GM19452 (cell line): ENCODE results near the gene TMEM131L.
A peak's percentile ranks its signal among the peaks of the same experiment; 100 is the strongest.

Source experiments
- ATAC-seq: cut with Tn5 transposase; IDR thresholded peaks from one replicate; pipeline ENCODE4 v1.9.1; 2021; ENCODE audit not compliant: unreplicated experiment

Gene TMEM131L

DNA sequence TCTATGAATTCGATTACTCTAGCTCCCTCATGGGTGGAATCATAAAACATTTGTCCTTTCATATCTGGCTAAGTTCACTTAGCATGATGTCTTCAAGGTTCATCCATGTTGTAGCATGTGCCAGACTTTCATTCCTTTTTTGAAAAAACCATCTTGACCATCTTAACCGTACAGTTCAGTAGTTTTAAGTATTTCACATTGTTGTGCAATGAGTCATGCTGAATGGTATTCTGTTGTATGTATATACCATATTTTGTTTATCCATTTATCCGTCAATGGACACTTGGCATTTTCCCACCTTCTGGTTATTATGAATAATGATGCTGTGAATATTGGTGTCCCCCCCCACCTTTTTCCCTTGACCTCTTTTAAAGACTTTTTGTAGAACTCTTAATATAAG lies 145.5 kb downstream of the TMEM131L start:
- ATAC-seq, result no peak

DNA sequence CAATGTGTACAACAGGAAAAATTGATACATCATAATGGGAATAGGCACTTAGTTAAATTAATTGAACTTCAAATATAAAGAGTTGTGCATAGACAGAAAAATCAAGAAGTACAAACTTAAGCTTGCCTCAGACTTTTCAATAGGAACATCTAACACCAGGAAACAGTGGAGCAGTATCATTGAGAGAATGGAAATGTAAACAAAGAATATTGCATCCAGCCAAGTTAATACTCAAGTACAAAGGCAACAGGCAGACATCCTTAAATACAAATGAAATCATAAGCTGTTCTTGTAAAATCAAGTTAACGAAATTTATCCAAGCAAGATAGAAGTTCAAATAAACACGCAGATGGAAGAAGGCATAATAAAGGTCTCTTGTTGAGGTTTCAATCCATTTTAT lies 146.7 kb downstream of the TMEM131L start:
- no peak for ATAC-seq

DNA sequence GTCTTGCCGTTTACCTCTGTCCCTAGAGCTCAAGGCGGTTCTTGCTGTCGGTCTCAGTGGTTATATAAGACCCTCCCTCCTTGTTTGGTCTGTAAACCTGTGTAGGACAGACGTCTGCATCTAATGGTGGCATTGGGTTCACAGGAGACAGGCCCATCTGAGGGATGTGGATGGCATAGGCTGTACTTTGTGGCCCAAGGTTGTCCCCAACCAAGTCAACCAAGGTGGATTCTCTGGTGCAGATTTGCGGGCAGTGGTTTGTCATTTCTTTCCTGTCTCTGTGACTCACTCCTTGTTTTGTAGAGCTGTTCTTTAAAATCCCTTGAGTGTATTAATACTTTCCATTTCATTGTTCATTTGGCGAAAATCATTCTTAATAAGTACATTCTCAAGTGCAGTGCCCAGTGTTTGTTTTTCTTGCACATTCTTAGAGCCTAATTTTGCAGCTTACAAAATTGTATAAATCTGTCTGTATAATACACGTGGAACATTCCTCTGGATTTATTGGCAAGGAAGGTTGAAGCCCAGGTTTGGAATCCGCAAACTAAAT lies 149.9 kb downstream of the TMEM131L start:
- no peak for ATAC-seq

DNA sequence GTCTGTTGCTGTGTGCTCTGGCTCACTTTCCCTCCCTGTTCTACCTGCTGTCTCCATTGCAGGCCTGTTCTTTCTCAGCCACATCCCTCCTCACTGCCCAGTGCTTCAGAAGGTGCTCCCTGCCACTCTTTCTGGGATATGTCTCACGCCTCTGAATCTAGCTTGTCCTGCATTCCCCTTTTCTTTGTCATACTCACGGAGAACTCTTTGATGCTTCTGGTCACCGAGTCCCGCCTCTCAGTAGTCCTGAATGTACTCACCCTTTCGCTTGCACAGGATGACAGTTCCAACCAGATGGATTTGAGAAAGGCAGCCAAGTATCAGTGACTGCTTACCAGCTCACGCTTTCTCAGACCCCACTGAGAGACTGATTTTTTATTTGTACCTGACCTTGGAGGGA lies 152.7 kb downstream of the TMEM131L start:
- no peak for ATAC-seq

DNA sequence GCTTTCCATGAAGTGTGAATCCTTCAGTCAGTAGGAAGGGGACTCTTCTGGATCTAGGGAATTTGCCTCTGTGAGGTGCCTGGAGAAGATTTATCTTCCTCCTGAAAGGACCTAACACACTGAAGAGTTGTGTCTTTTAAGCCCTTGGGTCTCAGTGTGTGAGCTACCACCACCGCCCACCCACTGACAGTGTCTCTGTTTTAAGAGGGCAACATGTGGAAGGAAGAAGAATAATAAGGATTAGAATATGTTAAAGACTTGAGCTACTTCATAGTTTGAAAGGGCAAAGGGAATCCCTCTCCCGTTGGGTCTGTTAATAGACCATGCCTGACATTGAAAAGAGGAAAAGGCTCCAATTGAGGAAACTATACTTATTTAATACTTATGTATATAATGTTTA lies 153.7 kb downstream of the TMEM131L start:
- no peak for ATAC-seq

DNA sequence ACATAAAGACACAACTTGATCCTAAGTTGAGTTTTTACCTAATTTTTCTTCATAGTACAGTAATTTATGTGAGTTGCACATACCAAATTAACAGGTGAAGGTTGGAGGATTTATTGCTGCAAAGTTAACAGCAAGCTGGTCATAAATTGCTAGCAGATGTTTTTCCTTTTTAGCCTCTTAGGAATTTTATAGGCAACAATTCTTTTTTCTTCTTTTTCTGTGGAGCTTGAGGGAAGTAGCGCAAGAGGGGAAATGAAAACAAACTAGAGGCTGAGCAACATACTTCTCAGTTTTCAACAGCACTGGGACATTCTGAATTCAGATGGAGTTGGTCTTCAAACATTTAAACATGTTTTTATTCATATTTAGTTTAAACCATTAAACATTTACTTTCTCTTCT lies 154.2 kb downstream of the TMEM131L start:
- ATAC-seq, result no peak

DNA sequence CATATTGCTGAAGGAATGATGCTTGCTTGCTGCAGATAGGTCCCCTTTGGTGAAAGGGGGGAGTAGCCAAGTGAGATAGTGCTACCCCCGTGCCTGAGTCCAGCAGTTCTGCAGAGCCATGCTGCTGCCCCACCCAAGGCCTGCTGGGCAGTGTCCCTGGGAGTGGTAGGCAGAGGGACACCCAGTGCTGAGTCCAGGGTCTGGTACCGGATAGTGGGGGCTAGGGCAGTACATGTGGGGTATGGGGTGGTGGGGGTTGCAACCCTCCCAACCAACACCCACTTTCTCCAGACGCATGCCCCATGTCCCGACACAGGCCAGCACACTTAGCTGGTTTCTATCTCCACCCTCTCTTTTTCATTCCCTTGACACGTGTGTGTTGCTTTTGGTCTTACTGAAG lies 155.9 kb downstream of the TMEM131L start:
- ATAC-seq, result no peak

DNA sequence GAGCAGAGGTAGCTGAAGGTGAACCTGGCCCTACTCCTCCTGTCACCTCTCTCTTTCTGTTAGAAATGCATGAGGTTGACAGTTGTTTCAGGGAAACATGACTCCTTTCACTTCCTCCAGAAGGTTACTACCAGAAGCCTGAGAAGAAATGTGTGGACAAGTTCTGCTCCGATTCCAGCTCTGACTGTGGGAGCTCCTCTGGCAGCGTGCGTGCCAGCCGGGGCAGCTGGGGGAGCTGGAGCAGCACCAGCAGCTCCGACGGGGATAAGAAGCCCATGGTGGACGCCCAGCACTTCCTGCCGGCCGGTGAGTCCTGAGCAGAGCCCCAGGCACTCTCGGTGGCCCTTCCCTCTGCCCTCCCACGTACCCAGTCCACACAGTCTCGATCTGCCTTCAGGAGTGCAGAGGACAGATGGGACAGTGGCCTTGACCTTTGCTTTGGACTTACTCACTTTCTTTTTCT lies 156.6 kb downstream of the TMEM131L start:
- ATAC-seq, result no peak

DNA sequence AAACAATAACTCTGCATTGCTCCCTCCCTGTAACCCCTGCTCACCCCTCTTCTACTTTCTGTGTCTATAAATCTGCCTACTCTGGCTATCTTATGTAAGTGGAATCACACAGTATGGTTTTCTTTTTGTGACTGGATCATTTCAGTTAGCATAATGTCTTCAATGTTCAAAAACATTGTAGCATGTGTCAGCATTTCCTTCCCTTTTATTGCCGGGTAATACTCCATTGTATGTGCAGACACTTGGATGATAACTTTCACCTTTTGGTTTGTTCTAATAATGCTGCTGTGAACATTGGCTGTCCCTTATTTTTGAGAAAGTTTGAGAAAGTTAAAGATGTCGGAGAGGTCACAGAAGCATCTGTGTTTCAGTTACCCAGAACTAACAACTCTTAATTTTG lies 157.3 kb downstream of the TMEM131L start:
- no peak for ATAC-seq

DNA sequence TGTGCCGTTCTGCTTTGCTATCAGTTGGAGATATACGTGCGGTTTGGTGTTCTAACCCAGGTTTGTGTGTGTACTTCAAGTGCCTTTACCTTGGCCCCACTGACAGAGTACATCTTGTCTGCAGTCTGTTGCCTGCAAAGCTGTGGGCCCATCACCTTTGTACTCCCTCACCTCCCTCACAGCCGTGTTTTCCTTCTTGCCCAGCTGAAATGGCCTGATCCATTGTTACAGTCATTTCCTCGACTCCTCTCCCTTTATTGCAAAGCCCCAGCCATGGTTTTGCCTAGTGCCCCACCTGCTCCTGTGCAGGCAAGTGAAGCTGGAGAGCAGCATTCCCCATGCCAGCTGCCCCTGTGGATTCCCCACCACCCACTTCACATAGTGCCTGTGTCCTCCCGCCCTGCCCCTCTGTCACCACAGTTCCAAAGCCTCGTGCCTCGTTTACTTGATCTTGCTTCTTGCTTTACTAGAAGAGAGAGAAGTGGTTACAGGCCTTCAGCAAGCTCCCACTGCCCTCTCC lies 162.7 kb downstream of the TMEM131L start:
- ATAC-seq, result no peak

DNA sequence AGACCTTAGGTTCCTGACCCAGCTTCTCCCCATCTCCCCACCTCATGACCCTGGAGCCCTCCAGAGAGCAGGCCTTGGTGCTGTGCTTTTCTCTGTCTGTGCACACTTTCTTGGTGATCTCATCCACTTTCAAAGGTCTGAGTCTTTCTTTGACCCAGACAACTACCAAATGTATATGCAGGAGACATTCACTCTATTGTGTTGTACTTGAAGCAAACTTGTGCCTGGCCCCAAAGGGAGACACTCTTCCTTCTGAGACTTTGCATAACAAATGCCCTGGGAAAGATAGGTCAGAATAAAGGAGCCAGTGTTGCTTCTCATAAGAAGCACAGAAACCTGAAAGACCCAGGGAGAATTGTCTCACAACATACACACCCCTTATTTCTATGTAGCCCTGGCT lies 163.6 kb downstream of the TMEM131L start:
- no peak for ATAC-seq

DNA sequence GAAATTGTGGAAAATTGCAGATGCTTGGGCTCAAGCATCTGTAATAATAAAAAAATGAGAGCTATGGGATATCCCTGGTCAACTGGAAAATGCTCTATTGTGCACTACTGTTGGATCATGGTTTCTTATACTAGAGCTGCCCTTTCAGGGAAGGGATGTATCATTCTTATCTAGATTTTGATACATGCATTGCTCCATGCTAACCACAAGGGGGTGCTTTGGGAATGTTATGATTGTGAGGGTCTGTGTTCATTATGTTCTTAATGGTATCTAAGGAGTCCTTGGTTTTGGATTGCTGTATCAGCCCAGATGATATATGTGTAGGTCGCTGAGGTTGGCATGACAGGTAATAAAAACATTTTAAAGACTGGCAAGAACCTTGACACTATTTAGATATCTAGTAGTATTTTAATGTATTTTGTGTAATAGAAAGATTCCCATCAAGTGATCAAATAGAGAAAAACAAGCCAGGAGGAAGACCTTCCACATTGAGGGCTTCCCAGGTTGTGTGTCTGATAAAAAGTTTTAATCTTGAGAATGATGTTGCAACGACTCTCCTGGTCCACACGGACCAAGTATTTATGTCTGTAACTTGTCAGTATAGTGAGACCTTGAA lies 168.7 kb downstream of the TMEM131L start:
- no peak for ATAC-seq

DNA sequence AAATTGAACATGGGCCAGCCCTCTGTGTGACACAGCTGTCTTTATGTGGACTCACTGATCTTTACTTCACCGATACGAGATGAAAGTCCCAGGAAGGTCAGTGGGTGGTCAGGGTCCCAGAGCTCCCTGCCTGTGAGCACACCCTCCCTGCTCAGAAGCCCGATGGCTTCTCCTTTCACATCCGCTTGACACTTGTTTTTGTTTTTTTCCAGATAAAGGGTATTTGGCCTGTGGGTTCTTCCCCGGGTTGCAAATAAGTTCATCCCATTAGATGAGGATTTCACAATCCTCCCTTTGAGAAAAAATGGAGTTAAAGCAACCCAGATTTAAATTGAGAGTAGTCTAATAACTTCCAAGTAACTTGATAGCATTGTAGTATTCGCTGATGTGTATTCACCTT lies 169.7 kb downstream of the TMEM131L start:
- no peak for ATAC-seq

DNA sequence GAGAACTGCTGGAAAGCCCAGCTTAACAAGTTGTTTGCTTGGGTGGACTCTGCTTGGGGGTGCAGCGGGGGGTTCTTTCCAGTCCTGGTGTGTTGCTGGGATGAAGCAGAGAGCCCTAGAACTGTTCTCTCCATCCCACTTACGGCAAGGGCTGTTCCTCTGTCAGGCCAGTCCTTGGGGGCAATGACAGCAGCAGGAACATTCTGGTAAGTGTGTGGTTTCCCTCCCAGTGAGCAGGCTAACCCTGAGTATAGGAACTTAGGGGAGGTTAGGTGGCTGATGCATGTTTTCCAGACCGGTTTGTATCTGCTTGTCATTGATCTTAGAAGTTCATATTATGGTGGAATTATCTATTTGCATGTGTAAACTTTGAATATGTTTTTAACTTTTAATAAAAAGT lies 171.0 kb downstream of the TMEM131L start:
- no peak for ATAC-seq

DNA sequence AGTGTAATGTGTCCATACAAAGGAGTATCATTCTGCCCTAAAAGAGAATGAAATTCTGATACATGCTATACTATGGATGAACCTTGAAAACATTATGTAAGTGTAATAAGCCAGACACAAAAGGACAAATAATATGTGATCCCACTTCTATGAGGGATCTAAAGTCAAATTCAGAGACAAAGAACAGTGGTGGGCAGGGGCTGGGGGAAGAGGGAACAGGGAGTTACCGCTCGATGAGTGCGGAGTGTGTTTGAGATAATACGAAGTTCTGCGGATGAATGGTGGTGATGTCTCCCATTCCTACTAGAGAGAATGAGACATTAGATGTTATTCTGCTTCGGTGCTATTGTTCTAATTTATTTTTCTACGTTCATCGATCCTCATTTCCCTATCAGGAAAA lies 171.9 kb downstream of the TMEM131L start:
- no peak for ATAC-seq

DNA sequence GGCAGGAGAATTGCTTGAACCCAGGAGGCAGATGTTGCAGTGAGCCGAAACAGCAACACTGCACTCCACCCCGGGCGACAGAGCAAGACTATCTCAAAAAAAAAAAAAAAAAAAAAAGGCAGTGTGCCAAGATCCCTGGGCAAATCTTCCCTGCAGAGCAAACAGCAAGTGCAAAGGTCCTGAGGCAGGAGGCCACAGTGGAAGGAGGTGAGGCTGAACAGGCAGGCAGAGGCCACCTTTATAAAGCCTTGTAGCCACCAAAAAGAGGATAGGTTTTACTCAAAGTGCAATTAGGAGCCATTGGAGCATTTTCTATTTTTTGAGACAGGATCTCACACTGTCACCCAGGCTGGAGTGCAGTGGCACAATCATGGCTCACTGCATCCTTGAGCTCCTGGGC lies 172.8 kb downstream of the TMEM131L start:
- no peak for ATAC-seq

DNA sequence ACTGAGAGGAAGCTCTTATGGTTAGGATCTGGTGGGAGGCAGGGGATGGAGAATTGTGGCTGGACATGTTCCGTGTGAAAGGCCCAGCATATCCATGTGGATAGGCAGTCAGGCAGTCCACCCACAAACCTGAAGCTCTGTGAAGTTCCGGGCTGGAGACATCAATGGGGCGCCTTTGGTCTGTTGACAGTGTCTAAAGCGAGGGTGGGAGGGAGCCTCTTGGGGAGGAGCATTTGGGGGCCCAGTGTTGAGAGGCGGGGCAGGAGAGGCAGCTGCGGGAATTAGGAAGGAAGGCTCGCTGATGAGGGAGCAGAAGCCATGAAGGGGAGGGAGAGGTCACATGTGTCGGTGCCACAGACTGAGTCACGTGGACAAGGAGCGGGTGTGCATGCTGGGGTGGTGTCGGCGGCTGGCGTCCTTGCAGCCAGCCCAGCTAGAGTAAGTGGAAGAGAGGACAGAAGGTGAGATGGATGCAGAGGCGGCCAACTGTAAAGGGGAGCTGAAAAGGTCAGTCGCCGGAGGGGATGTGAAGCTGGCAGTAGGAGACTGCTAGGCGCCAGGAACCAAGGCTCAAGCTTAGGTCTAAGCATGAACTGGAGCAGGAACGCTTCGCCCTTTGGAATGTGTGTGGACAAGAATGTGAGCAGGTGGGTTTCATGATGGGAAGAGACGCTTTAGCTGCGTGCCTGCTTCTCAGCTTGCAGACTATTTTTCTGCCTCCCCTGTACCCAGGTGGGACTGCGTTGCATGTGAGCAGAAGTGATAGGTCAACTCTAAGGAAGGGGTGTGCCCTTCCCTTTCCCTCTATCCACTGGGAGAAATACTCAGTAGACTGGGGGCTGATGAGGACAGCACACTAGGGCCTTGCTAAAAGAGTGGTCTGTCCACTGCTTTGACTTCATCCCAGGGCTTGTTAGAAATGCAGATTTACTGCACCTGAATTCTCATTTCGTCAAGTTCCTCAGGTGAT lies 174.0 kb downstream of the TMEM131L start:
- no peak for ATAC-seq

DNA sequence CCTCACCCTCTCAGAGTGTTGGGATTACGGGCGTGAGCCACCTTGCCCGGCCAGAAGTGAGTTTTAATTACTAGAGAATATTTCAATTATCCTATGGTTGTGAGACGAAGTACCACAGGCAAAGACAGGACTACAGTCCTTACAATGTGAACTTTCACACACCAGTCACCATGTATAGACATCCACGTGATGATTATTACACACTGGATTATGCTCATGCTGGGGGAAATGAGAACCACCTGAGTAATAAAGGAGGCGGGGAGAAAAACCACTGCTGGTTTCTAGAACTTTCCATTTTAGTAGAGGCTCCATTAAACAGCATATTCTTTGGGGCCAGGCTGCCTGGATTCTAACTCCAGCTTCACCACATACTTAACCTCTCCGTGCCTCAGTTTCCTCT lies 175.4 kb downstream of the TMEM131L start:
- no peak for ATAC-seq

DNA sequence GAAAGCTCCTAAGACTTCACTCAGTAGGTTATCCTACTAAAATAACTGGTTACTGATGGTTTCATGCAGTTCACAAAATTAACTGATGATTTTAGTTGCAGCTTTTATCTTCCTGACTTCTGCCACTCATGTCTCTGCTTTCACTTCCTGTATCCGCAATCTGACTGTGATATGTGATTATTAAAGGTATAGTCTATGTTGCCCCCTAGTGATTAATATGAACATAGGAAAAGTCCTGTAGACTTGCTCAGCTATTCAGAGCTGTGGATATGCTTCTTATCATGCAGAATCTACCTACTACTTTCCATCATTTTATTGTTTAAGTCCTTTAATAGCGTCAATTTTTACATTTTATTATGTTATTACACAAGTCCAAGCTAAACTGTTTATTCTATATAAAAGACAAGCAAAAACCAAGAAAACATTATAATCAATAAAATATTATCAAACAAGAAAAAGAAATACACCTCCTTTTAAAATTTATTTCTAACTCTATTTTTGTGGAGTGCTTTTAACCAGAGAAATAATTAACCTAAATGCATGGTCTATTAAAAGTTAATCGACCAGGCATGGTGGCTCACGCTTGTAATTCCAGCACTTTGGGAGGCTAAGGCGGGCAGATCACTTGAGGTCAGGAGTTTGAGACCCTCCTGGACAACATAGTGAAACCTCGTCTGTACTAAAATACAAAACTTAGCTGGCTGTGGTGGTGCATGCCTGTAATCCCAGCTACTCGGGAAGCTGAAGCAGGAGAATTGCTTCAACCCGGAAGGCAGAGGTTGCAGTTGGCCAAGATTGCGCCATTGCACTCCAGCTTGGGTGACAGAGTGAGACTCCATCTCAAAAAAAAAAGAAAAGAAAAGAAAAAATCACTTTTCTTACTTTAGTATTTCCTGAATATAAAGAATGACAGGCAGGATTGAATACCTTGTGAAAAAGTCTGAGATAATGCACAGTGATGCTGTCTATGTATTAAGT lies 177.5 kb downstream of the TMEM131L start:
- peak; percentile 92 for ATAC-seq

DNA sequence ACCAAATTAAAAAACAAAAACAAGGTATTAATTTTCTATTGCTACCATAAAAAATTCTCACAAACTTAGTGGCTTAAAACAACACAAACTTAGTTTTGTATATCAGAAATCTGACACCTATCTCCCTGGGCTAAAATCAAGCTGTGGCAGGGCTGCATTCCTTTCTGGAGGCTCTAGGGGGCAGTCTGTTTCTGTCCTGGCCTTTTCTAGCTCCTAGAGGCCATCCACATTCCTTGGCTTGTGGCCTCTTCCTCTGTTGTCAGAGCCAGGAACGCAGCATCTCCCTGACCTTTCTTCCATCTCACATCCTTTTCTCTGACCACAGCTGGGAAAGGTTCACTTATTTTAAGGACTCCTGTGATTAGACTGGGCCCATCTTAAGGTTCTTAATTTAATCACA lies 179.0 kb downstream of the TMEM131L start:
- no peak for ATAC-seq

DNA sequence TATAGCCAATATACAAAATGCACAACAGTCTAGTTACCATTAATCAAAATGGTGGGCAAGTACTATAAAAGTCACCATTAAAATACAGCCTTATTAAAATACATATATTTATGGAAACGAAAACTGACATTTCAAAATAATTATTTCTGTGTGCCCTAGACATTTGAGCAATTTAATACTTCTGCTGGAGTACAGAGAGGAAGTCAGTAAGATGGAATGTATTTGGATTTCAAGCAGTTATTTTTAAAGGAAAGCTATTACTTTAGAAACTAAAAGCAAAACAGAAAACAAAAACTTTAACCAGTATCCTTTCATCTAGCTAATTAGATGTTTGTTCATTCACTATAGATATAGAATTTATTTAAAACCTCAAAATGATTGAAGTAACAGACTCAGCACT lies 180.1 kb downstream of the TMEM131L start:
- ATAC-seq, result no peak
